ENCODE measurements around the gene C1QTNF5. TPM values are rescaled to one million over a fixed set of nuclear protein-coding genes. Genes with fewer than 3 reads are reported as not detected.

The C1QTNF5 gene
- total RNA-seq, 1 donor from 2014 or later: 27.7 TPM

GRCh38 chr11:119322360-119322739 lies 18.3 kb downstream of the C1QTNF5 start:
- intact Hi-C loops (cut with DNase I): no loop called here
- no peak for DNase-seq (ENCODE audit: low spot score)
- ATAC-seq: no peak

GRCh38 chr11:119320776-119321524 lies 19.7 kb downstream of the C1QTNF5 start:
- peak; percentile 46 for ATAC-seq
- DNase-seq (ENCODE audit: low spot score): peak; percentile 81
- intact Hi-C loops (cut with DNase I): no loop called here

GRCh38 chr11:119320240-119320775 lies 20.4 kb downstream of the C1QTNF5 start:
- DNase-seq (ENCODE audit: low spot score): peak; percentile 85
- ATAC-seq: peak; percentile 2
- intact Hi-C loops (cut with DNase I): no loop called here

- ATAC-seq: no peak
- no peak for DNase-seq (ENCODE audit: low spot score)
- intact Hi-C loops (cut with DNase I): no loop called here
Observed at GRCh38 chr11:119319700-119320239, 20.9 kb downstream of the C1QTNF5 start.

- ATAC-seq: no peak
- no peak for DNase-seq (ENCODE audit: low spot score)
- intact Hi-C loops (cut with DNase I): no loop called here
Observed at GRCh38 chr11:119319136-119319699, 21.5 kb downstream of the C1QTNF5 start.

- DNase-seq (ENCODE audit: low spot score) (no peak), ATAC-seq (no peak)
- intact Hi-C loops (cut with DNase I): no loop called here
Observed at GRCh38 chr11:119318240-119319135, 22.2 kb downstream of the C1QTNF5 start.

- no peak for ATAC-seq
- intact Hi-C loops (cut with DNase I): no loop called here
- peak; percentile 57 for DNase-seq (ENCODE audit: low spot score)
Observed at GRCh38 chr11:119317592-119318239, 23.0 kb downstream of the C1QTNF5 start.

- intact Hi-C loops (cut with DNase I): no loop called here
- no peak for DNase-seq (ENCODE audit: low spot score)
- peak; percentile 5 for ATAC-seq
Observed at GRCh38 chr11:119316729-119317591, 23.7 kb downstream of the C1QTNF5 start, which contains the start of gene MCAM. Gene MCAM (minus strand): TSS chr11:119317130. CDS start chr11:119317101, 29 bp downstream.

- intact Hi-C loops (cut with DNase I): no loop called here
- ATAC-seq: peak; percentile 30
- peak; percentile 84 for DNase-seq (ENCODE audit: low spot score)
Observed at GRCh38 chr11:119316016-119316728, 24.5 kb downstream of the C1QTNF5 start.

GRCh38 chr11:119315131-119316015 lies 25.3 kb downstream of the C1QTNF5 start:
- DNase-seq (ENCODE audit: low spot score): peak; percentile 72
- intact Hi-C loops (cut with DNase I): no loop called here
- ATAC-seq: peak; percentile 48

- intact Hi-C loops (cut with DNase I): no loop called here
- ATAC-seq: no peak
- DNase-seq (ENCODE audit: low spot score): no peak
Observed at GRCh38 chr11:119314726-119315125, 26.0 kb downstream of the C1QTNF5 start.

- intact Hi-C loops (cut with DNase I): no loop called here
- DNase-seq (ENCODE audit: low spot score): no peak
- ATAC-seq: no peak
Observed at GRCh38 chr11:119310682-119311052, 30.0 kb downstream of the C1QTNF5 start.

- no peak for ATAC-seq
- intact Hi-C loops (cut with DNase I): no loop called here
Observed at GRCh38 chr11:119309953-119310681, 30.6 kb downstream of the C1QTNF5 start.

GRCh38 chr11:119309411-119309810 lies 31.3 kb downstream of the C1QTNF5 start:
- intact Hi-C loops (cut with DNase I): no loop called here
- no peak for DNase-seq (ENCODE audit: low spot score)
- ATAC-seq: no peak

More at GRCh38 chr11:119309953-119310681, 30.6 kb downstream of the C1QTNF5 start:
- no peak for DNase-seq (ENCODE audit: low spot score)

- intact Hi-C loops (cut with DNase I): no loop called here
- no peak for ATAC-seq
Observed at GRCh38 chr11:119307974-119308373, 32.7 kb downstream of the C1QTNF5 start.

GRCh38 chr11:119307219-119307618 lies 33.5 kb downstream of the C1QTNF5 start:
- DNase-seq (ENCODE audit: low spot score) (no peak), ATAC-seq (peak; percentile 5)
- intact Hi-C loops (cut with DNase I): no loop called here

More at GRCh38 chr11:119307974-119308373, 32.7 kb downstream of the C1QTNF5 start:
- DNase-seq (ENCODE audit: low spot score): no peak

Measured in sciatic nerve (tissue), 2 donors.